Measurements from ENCODE around the gene WASF1. TPM values are rescaled to one million over a fixed set of nuclear protein-coding genes. Genes with fewer than 3 reads are reported as not detected.

Gene WASF1
- total and polyA plus RNA-seq, 2 experiments from 2014 or later: 27.4 to 30.5 TPM

GRCh38 chr6:110055387-110055735 lies 124.1 kb downstream of the WASF1 start:
- TF ChIP-seq POLR2AphosphoS5 (IDR thresholded peaks at IDR 0.05; ENCODE audit: low read depth) (no peak), EZH2phosphoT487 (IDR thresholded peaks at IDR 0.05; ENCODE audit: unreplicated experiment) (no peak), EZH2 (IDR thresholded peaks at IDR 0.05; ENCODE audit: low read depth, unreplicated experiment) (no peak), ETS1 (IDR thresholded peaks at IDR 0.05) (no peak), REST (IDR thresholded peaks at IDR 0.05; ENCODE audit: unreplicated experiment) (no peak), CTCF (conservative IDR thresholded peaks at IDR 0.05; ENCODE audit: low read depth in 2 of 2) (no peak), ZNF462 (CRISPR knock-in tag; IDR thresholded peaks at IDR 0.05) (no peak), ZNF331 (CRISPR knock-in tag; IDR thresholded peaks at IDR 0.05; ENCODE audit: low read depth) (no peak), CREB1 (CRISPR knock-in tag; IDR thresholded peaks at IDR 0.05; ENCODE audit: low read depth) (no peak), ZNF114 (CRISPR knock-in tag; IDR thresholded peaks at IDR 0.05) (no peak)

More at GRCh38 chr6:110055387-110055735, 124.1 kb downstream of the WASF1 start:
- peaks cover 2% of the 10 kb centered on the region for H3K27me3 Mint-ChIP-seq (ENCODE audit: insufficient read depth, low read depth, poor library complexity)
- DNase-seq (ENCODE audit: low spot score): no peak
- no peak overlapping the region for H3K27ac ChIP-seq (ENCODE audit: low read depth)
- no peaks in the 10 kb centered on the region for H3K79me2 ChIP-seq (replicated peaks; ENCODE audit: insufficient read depth)
- no peaks in the 10 kb centered on the region for H3F3A ChIP-seq (replicated peaks; ENCODE audit: low read depth)
- no peak overlapping the region for H3K27ac Mint-ChIP-seq
- ATAC-seq: peak; percentile 45
- H3K4me3 Mint-ChIP-seq: no peak overlapping the region
- no peaks in the 10 kb centered on the region for H3K4me1 ChIP-seq (ENCODE audit: insufficient read depth)
- H2AFZ ChIP-seq: peak overlapping the region; percentile 56; the same call in 1 of the 2 replicates
- H3K4me2 ChIP-seq: no peak overlapping the region
- H3K9me3 Mint-ChIP-seq: no peaks in the 10 kb centered on the region
- no peaks in the 10 kb centered on the region for H3K27me3 ChIP-seq (ENCODE audit: insufficient read depth)
- H3K36me3 ChIP-seq (ENCODE audit: insufficient read depth): no peaks in the 10 kb centered on the region
- H4K20me1 ChIP-seq (replicated peaks; ENCODE audit: insufficient read depth): no peaks in the 10 kb centered on the region
- no peak overlapping the region for H3K4me3 ChIP-seq
- H3K9me2 ChIP-seq (ENCODE audit: insufficient read depth): no peaks in the 10 kb centered on the region
- no peaks in the 10 kb centered on the region for H3K36me3 Mint-ChIP-seq (ENCODE audit: low read depth)
- H3K4me1 Mint-ChIP-seq: peaks cover 7% of the 10 kb centered on the region

Measured in GM23338 (cell line).